ENCODE measurements around the gene C4BPA.

C4BPA gene

GRCh38 chr1:207128336-207128921 lies 24.4 kb downstream of the C4BPA start:
- no peak for DNase-seq

GRCh38 chr1:207129053-207129452 lies 25.0 kb downstream of the C4BPA start:
- no peak for DNase-seq

- DNase-seq, result peak; percentile 6
Measured at GRCh38 chr1:207130252-207131036, 26.4 kb downstream of the C4BPA start.

- DNase-seq, result no peak
Measured at GRCh38 chr1:207131163-207131562, 27.1 kb downstream of the C4BPA start.

GRCh38 chr1:207134581-207134980 lies 30.5 kb downstream of the C4BPA start:
- DNase-seq, result no peak

- no peak for DNase-seq
Measured at GRCh38 chr1:207139616-207140015, 35.6 kb downstream of the C4BPA start.

- DNase-seq, result no peak
Measured at GRCh38 chr1:207140536-207140935, 36.5 kb downstream of the C4BPA start.

GRCh38 chr1:207145401-207146058 lies 41.5 kb downstream of the C4BPA start:
- no peak for DNase-seq

- no peak for DNase-seq
Measured at GRCh38 chr1:207151920-207152319, 47.9 kb downstream of the C4BPA start.

- no peak for DNase-seq
Measured at GRCh38 chr1:207152792-207153468, 48.9 kb downstream of the C4BPA start.

- no peak for DNase-seq
Measured at GRCh38 chr1:207155028-207155427, 51.0 kb downstream of the C4BPA start.

- no peak for DNase-seq
Measured at GRCh38 chr1:207156095-207156494, 52.1 kb downstream of the C4BPA start.

- peak; percentile 51 for DNase-seq
Measured at GRCh38 chr1:207156826-207157225, 52.8 kb downstream of the C4BPA start.

GRCh38 chr1:207164086-207164485 lies 60.1 kb downstream of the C4BPA start:
- no peak for DNase-seq

GRCh38 chr1:207172321-207172720 lies 68.3 kb downstream of the C4BPA start:
- no peak for DNase-seq

GRCh38 chr1:207172885-207173284 lies 68.9 kb downstream of the C4BPA start:
- DNase-seq, result no peak

- no peak for DNase-seq
Measured at GRCh38 chr1:207173396-207173795, 69.4 kb downstream of the C4BPA start.

- no peak for DNase-seq
Measured at GRCh38 chr1:207174913-207175312, 70.9 kb downstream of the C4BPA start.

GRCh38 chr1:207179036-207179435 lies 75.0 kb downstream of the C4BPA start:
- DNase-seq, result no peak

GRCh38 chr1:207181847-207182246 lies 77.8 kb downstream of the C4BPA start:
- no peak for DNase-seq

- no peak for DNase-seq
Measured at GRCh38 chr1:207186503-207186902, 82.5 kb downstream of the C4BPA start.

- DNase-seq, result no peak
Measured at GRCh38 chr1:207188901-207189300, 84.9 kb downstream of the C4BPA start.

- no peak for DNase-seq
Measured at GRCh38 chr1:207191061-207191460, 87.0 kb downstream of the C4BPA start.

- DNase-seq, result no peak
Measured at GRCh38 chr1:207191776-207192175, 87.7 kb downstream of the C4BPA start.

All from fibroblast of skin of right quadriceps (primary cell).